ENCODE results near the gene PARD6A.

Gene PARD6A

GRCh38 chr16:67697422-67698185, 36.8 kb downstream of the PARD6A start:
- DNase-seq, result peak in 1 of 2 donors; percentile 45

- DNase-seq, result no peak
Observed at GRCh38 chr16:67699265-67699664, 38.5 kb downstream of the PARD6A start.

DNA sequence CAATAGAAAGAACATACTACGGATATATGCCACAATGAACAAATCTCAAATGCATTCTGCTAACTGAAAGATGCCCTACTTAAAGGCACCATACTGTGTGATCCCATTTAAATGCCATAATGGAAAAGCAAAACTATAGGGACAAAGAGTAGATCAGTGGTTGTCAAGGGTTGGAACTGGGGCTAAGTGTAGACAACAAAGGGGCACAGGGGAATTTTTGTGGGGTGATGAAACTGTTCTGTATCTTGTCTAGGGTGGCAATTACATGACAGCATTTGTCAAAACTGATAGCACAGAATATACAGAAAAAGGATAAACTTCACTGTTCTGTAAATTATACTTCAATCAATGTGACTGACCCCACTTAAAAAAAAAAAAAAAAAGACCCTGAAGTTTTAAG, 40.7 kb downstream of the PARD6A start:
- no peak for DNase-seq

- no peak for DNase-seq
Observed at GRCh38 chr16:67702130-67702529, 41.4 kb downstream of the PARD6A start.

- DNase-seq, result no peak
Observed at GRCh38 chr16:67703626-67704025, 42.9 kb downstream of the PARD6A start.

DNA sequence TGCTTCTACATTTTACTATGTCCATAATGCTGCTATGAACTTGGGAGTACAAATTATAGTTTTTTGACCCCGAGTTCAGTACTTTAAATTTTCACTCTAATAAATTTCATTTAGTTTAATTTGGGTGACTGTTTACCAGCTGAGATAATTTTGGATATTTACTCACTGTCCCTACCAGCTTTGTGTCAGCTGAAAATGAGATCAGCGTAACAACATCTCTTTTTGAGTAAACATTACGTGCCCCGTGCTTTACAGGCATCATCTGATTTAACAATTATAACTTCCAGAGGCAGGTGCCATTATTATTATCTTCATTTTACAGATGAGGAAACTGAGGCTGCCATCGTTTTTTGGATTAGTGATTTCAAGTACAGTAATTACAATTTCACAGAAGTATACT, 43.4 kb downstream of the PARD6A start:
- DNase-seq, result peak in 1 of 2 donors; percentile 18

GRCh38 chr16:67707210-67707609, 46.5 kb downstream of the PARD6A start:
- DNase-seq, result no peak

- peak in 1 of 2 donors; percentile 18 for DNase-seq
Observed at GRCh38 chr16:67707790-67708189, 47.0 kb downstream of the PARD6A start.

GRCh38 chr16:67708368-67708771, 47.6 kb downstream of the PARD6A start:
- DNase-seq, result no peak

GRCh38 chr16:67709050-67709449, 48.3 kb downstream of the PARD6A start:
- no peak for DNase-seq

GRCh38 chr16:67710607-67711006, 49.8 kb downstream of the PARD6A start:
- no peak for DNase-seq

Measured in inflammatory macrophage treated with lipopolysaccharide for 1 hour (primary cell).